HuH-7 (cell line): ENCODE results near the gene RCE1.

Experiments
- DNase-seq: peaks from one replicate; pipeline ENCODE4 v3.0.0; 2011; ENCODE audit warnings: low spot score

RCE1 gene

GRCh38 chr11:66869567-66869870, 26.3 kb downstream of the RCE1 start:
- DNase-seq, result no peak

- DNase-seq, result no peak
Measured at GRCh38 chr11:66870131-66870530, 26.9 kb downstream of the RCE1 start.

- no peak for DNase-seq
Measured at GRCh38 chr11:66870616-66871520, 27.6 kb downstream of the RCE1 start.

GRCh38 chr11:66871521-66871901, 28.3 kb downstream of the RCE1 start:
- DNase-seq, result no peak

DNA sequence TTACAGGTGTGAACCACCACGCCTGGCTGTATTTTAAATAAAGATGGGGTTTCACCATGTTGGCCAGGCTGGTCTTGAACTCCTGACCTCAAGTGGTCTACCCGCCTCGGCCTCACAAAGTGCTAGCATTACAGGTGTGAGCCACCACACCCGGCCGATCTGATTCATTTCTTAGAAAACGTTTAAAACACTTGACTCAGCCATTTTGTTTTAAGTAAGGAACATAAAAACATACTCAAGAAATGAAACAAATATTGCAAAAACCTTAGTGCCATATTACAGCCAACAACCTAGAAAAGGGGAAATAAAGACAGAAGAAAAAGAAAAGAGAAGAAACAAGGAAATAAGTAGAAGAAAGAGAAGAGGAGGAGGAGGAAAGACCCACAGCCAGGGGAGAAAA, 31.0 kb downstream of the RCE1 start:
- no peak for DNase-seq

DNA sequence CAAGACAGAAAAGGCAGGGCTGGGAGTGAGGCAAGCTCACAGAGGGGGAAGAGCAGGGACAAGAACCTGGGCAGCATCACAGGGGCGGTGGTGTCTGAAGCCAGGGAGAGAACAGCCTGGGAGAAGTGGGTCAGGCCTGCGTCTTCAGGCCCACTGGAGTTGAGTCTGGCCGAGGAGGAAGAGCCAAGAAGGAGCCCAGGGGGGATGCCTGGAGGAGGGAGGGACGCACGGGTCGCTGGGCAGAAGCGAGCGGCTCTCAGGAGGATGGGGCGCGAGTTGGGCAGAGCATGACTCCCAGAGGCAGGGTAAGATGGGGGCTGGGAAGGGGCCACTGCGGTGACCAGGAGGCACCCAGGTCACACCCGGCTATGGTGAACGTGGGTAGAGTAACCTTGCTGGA, 32.1 kb downstream of the RCE1 start:
- no peak for DNase-seq

GRCh38 chr11:66877588-66878385, 34.5 kb downstream of the RCE1 start:
- DNase-seq, result no peak

DNA sequence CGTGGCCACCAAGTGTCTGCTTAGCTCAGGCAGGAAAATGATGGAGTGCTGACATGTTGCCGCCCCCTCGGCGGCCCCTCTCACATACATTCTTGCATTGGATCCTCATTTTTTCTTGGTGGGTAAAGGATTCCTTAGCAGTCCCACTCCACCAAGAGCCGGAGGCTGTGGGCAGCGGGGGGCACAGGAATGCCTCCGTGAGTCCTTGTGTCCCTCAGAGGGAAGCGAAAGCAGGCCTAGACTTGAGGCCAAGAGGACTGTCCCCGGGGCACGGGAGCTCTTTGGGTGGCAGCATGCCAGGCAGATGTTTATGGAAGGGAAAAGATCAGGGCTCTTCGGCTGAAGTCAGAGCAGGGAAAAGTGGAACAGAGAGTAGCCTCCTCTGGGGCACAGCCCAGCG, 35.2 kb downstream of the RCE1 start:
- DNase-seq, result no peak

GRCh38 chr11:66879000-66879399, 35.8 kb downstream of the RCE1 start:
- DNase-seq, result no peak

- DNase-seq, result no peak
Measured at GRCh38 chr11:66879583-66879982, 36.3 kb downstream of the RCE1 start.

GRCh38 chr11:66879999-66880398, 36.8 kb downstream of the RCE1 start:
- no peak for DNase-seq

- DNase-seq, result no peak
Measured at GRCh38 chr11:66880496-66881450, 37.5 kb downstream of the RCE1 start.

GRCh38 chr11:66881451-66881835, 38.2 kb downstream of the RCE1 start:
- DNase-seq, result no peak

- no peak for DNase-seq
Measured at GRCh38 chr11:66881927-66882452, 38.7 kb downstream of the RCE1 start.

- no peak for DNase-seq
Measured at GRCh38 chr11:66882561-66883015, 39.3 kb downstream of the RCE1 start.

GRCh38 chr11:66883016-66883965, 40.0 kb downstream of the RCE1 start:
- peak; percentile 100 for DNase-seq

DNA sequence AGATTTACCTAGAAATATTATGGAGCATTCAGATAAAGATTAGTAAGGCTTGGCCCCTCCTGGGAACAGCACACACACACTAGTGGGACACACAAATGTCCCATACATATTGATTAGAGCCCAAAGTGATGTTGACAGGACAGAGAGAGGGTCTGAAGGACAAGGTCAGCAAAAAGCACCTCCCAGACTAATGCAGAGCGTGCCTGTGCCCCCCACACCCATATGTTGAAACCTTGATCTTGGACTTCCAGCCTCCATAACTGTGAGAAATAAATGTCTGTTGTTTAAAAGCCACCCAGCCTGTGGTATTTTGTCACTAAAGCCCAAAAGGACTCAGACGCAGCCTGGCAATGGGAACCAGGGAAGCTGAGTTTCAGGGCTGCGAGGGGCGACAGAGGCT, 41.2 kb downstream of the RCE1 start:
- no peak for DNase-seq

GRCh38 chr11:66885469-66885868, 42.2 kb downstream of the RCE1 start:
- DNase-seq, result no peak

DNA sequence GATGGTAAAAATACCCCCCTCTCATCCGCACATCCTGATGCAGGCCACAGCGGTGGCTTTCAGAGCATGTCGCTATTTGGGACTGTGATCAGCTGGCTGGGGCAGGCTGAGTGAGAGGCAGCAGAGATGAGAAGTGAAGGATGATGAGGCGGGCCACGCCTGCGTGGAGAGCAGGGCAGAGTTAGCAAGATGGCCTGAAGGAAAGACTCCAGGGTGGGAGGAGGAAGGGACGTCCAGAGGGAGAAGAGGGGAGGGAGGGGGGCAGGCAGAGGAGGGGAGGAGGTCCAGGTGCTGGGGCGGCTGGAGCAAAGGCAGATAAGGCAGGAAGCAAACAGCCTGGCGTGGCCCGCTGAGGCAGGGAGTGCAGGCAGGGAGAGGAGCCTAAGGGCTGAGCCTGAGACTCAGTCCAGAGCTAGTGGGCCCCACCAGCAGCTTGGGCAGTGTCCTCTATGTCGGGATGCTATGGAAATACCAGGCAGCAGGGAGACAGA, 42.8 kb downstream of the RCE1 start:
- DNase-seq, result no peak

GRCh38 chr11:66886671-66887221, 43.5 kb downstream of the RCE1 start:
- DNase-seq, result no peak
